GM12878 (cell line): ENCODE results near the gene RSPH1. TPM values are rescaled to one million over a fixed set of nuclear protein-coding genes. Genes with fewer than 3 reads are reported as not detected.

Experiments used
- ATAC-seq: fragments of 200-7000 bp; cut with Tn5 transposase; 3 replicates; pipeline ENCODE4 v1.9.1; 2020; ENCODE audit warnings: mild to moderate bottlenecking, moderate library complexity
- BruUV-seq: library from RNA; stranded (reverse); fragments of 400-500 nt; replicated peaks from 2 replicates; lab custom pipeline; 2021; lab: Mats Ljungman, UMichigan
- CTCF ChIA-PET: fragments of 300-600 bp; sonication (Branson Sonifier 250); formaldehyde crosslinking; extraction: SDS; loops from one replicate; lab custom pipeline; 2021; ENCODE audit warnings: inconsistent platforms; lab: Yijun Ruan, JAX
- POLR2A ChIA-PET: fragments of 350-600 bp; formaldehyde crosslinking; extraction: SDS; loops from one replicate; lab custom pipeline; 2021; ENCODE audit warnings: inconsistent platforms; lab: Charles Lee
- RAD21 ChIA-PET: fragments of 300-600 bp; sonication (Branson Sonifier 250); formaldehyde crosslinking; loops from one replicate; lab custom pipeline; 2023; ENCODE audit warnings: antibody characterized with exemption; ENCODE audit not compliant: unreplicated experiment; lab: Charles Lee
- SMC1A ChIA-PET: fragments of 300-600 bp; sonication (Branson Sonifier 250); formaldehyde crosslinking; loops from one replicate; lab custom pipeline; 2023; ENCODE audit not compliant: unreplicated experiment, uncharacterized antibody; lab: Charles Lee
- DNase-seq: peaks from one replicate; pipeline ENCODE4 v3.0.0-alpha.2; 2011; ENCODE audit warnings: low read depth, low spot score
- FAIRE-seq: peaks from 3 replicates; lab custom pipeline; 2011; peaks lifted over from hg19 to GRCh38; lab: Jason Lieb, UNC
- H2AFZ ChIP-seq: 2 replicates; pipeline ENCODE4 v1.6.0; 2011; ENCODE audit warnings: low read depth, low read length, control low read depth; ENCODE audit not compliant: control insufficient read depth
- H3K27ac ChIP-seq: 2 replicates; pipeline ENCODE4 v1.5.1; 2011; ENCODE audit warnings: control low read depth; ENCODE audit not compliant: control insufficient read depth, insufficient read depth
- H3K27me3 ChIP-seq, 2 experiments: replicated peaks in 1 of 2; 2 replicates each; pipeline versions ENCODE4 v1.6.0 to v1.6.1; 2011; ENCODE audit warnings: low read length in 1 of 2; ENCODE audit not compliant: control insufficient read depth in 2 of 2, insufficient read depth in 2 of 2
- H3K36me3 ChIP-seq, 2 experiments: 2 replicates each; pipeline ENCODE4 v1.5.1; 2011; ENCODE audit warnings: low read length in 1 of 2; ENCODE audit not compliant: control insufficient read depth in 2 of 2, insufficient read depth in 2 of 2
- H3K4me1 ChIP-seq: 2 replicates; pipeline ENCODE4 v1.6.1; 2011; ENCODE audit warnings: mild to moderate bottlenecking, low read length, moderate library complexity, mixed read lengths; ENCODE audit not compliant: control insufficient read depth, insufficient read depth
- H3K4me2 ChIP-seq: 2 replicates; pipeline ENCODE4 v1.6.0; 2011; ENCODE audit warnings: control low read depth; ENCODE audit not compliant: control insufficient read depth, insufficient read depth
- H3K4me3 ChIP-seq: fragments of 200-600 bp; sonication (generic); 2 replicates; pipeline ENCODE4 v1.5.1; 2016
- H3K79me2 ChIP-seq: 2 replicates; pipeline ENCODE4 v1.6.0; 2011; ENCODE audit warnings: low read length; ENCODE audit not compliant: control insufficient read depth, insufficient read depth
- H3K9ac ChIP-seq: 2 replicates; pipeline ENCODE4 v1.8.0; 2011; ENCODE audit warnings: low read length, control low read depth, mixed read lengths; ENCODE audit not compliant: control insufficient read depth, insufficient read depth
- H3K9me3 ChIP-seq: replicated peaks from 3 replicates; pipeline ENCODE4 v1.5.1; 2011; ENCODE audit warnings: mild to moderate bottlenecking, low read length; ENCODE audit not compliant: control insufficient read depth, insufficient read depth
- H4K20me1 ChIP-seq: 2 replicates; pipeline ENCODE4 v1.6.0; 2011; ENCODE audit not compliant: control insufficient read depth, insufficient read depth
- BCLAF1 ChIP-seq: fragments of 450-650 bp; IDR thresholded peaks from 2 replicates; pipeline ENCODE4 v1.6.1; 2017; ENCODE audit warnings: antibody characterized with exemption, mild to moderate bottlenecking, moderate library complexity
- CHD2 ChIP-seq: IDR thresholded peaks from 2 replicates; pipeline ENCODE4 v1.6.1; 2011; ENCODE audit warnings: low read depth, low read length, improper control_type of control experiment, borderline replicate concordance
- IKZF2 ChIP-seq, 2 experiments: fragments of 450-650 bp; IDR thresholded peaks; 2 replicates each; pipeline ENCODE4 v1.6.1; 2017; ENCODE audit warnings: mild to moderate bottlenecking in 2 of 2, moderate library complexity in 2 of 2
- MEF2A ChIP-seq: IDR thresholded peaks from 2 replicates; pipeline ENCODE4 v1.6.1; 2011; ENCODE audit warnings: low read depth, mild to moderate bottlenecking, low read length, moderate library complexity; ENCODE audit not compliant: insufficient read depth
- MEF2B ChIP-seq: fragments of 450-650 bp; IDR thresholded peaks from 2 replicates; pipeline ENCODE4 v1.6.1; 2018; ENCODE audit warnings: mild to moderate bottlenecking, moderate library complexity; ENCODE audit not compliant: partially characterized antibody, poor library complexity, severe bottlenecking
- SMARCA5 ChIP-seq: fragments of 450-650 bp; IDR thresholded peaks from 2 replicates; pipeline ENCODE4 v1.6.1; 2017; ENCODE audit warnings: mild to moderate bottlenecking
- ZBTB4 ChIP-seq: fragments of 450-650 bp; formaldehyde crosslinking; IDR thresholded peaks from 2 replicates; pipeline ENCODE4 v1.4.0; 2022; ENCODE audit warnings: mild to moderate bottlenecking, moderate library complexity
- WGBS: methylation state at CpG from one replicate; pipeline ENCODE4 v1.1.6; 2016; ENCODE audit warnings: low lambda C conversion rate; ENCODE audit not compliant: insufficient replicate concordance, insufficient coverage; ENCODE audit errors: missing lambda C conversion rate; 5-methylcytosine and 5-hydroxymethylcytosine counted together
- in situ Hi-C: fragments of 300-500 bp; cut with MboI; formaldehyde crosslinking; loops from 9 replicates; pipeline ENCODE4 v1.14.3; 2018; ENCODE audit warnings: mixed read lengths
- intact Hi-C: fragments of 100-400 bp; cut with micrococcal nuclease; formaldehyde crosslinking; loops from one replicate; pipeline ENCODE4 v1.14.2; 2022; ENCODE audit not compliant: unreplicated experiment
- polyA plus RNA-seq, 11 experiments: library from polyadenylated mRNA; depleted of rRNA in 4 of 11; unstranded in 6 of 11; stranded (reverse) in 5 of 11; fragments of >200 nt; fragmentation: Nextera tagmentation in 4 of 11; fragmentation: Illumina TruSeq in 1 of 11; extraction: Ambion mirVana in 4 of 11; extraction: Trizol in 1 of 11; gene quantifications; 1 replicate in 1 of 11; 2 replicates in 10 of 11; pipeline versions ENCODE4 v1.2.1 to v1.2.3, GENCODE V29; 2011 to 2016; ENCODE audit warnings: inconsistent platforms in 2 of 11, missing spikeins in 2 of 11, low read depth in 1 of 11
- total RNA-seq, 4 experiments: library from RNA; depleted of rRNA in 3 of 4; stranded (reverse); fragments of >200 nt in 3 of 4; fragmentation: Illumina TruSeq in 1 of 4; extraction: Trizol in 1 of 4; gene quantifications; 2 replicates each; pipeline versions ENCODE4 v1.2.1 to v1.2.3, GENCODE V29; 2013 to 2021

RSPH1 gene
- total and polyA plus RNA-seq, 10 of the 15 experiments (the other 5 are each of a cell fraction or from before 2014, with no cell fraction given), result 0.11 to 1.4 (median 0.38) TPM

DNA sequence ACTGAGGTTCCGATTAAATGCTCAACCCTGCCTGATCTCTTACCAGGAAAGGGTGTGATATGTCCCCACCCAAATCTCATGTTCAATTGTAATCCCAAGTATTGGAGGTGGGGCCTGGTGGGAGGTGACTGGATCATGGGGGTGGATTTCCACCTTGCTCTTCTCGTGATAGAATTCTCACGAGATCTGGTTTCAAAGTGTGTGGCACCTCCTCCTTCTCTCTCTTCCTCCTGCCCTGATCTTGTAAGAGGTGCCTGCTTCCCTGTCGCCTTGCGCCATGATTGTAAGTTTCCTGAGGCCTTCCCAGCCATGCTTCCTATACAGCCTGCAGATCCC is 34.9 kb downstream of the RSPH1 start:
- Histone ChIP-seq H3K36me3 (no peaks in the 10 kb centered on the region), H2AFZ (peak overlapping the region; percentile 46), H3K4me3 (no peak overlapping the region), H3K27ac (peak overlapping the region; percentile 48), H3K27me3 (no peaks in the 10 kb centered on the region), H4K20me1 (no peaks in the 10 kb centered on the region), H3K79me2 (no peaks in the 10 kb centered on the region), H3K4me2 (peak overlapping the region; percentile 91), H3K9me3 (no peaks in the 10 kb centered on the region; the same call in 2 of the 3 replicates), H3K4me1 (peaks cover 56% of the 10 kb centered on the region), H3K9ac (peak overlapping the region; percentile 12; the same call in 1 of the 2 replicates)
- intact Hi-C loops, result loop anchor here (2.0 to 10.0 kb wide), 2 partner anchors 44 to 226 kb away; no protein-coding TSS in a partner anchor
- ChIA-PET SMC1A (interaction anchor here (1.0 to 12.0 kb wide), 11 partner anchors 8 to 151 kb away, joined by 3 to 268 read pairs (median 8); no protein-coding TSS in a partner anchor), POLR2A (interaction anchor here (0.7 to 8.6 kb wide), 4 partner anchors 36 to 75 kb away, joined by 3 to 54 read pairs (median 6); no protein-coding TSS in a partner anchor), RAD21 (interaction anchor here (1.0 to 2.4 kb wide), 9 partner anchors 11 to 314 kb away, joined by 3 to 25 read pairs (median 5); no protein-coding TSS in a partner anchor), CTCF (interaction anchor here (0.8 to 4.2 kb wide), 7 partner anchors 19 to 315 kb away, joined by 3 to 52 read pairs (median 4); no protein-coding TSS in a partner anchor)
- no TSS peak for BruUV-seq
- WGBS, result 64% methylated on average over 5 of the region's 5 CpGs
- FAIRE-seq, result no peak
- peak; percentile 62; the same call in 1 of the 2 replicates for TF ChIP-seq CHD2
- no peak for TF ChIP-seq ZBTB4 (CRISPR knock-in tag)
- 0 out of 2 replicates have a peak, but pooled peaks have one; percentile 18 for TF ChIP-seq BCLAF1
- peak; percentile 6 for TF ChIP-seq MEF2B
- TF ChIP-seq SMARCA5, result peak; percentile 21
- TF ChIP-seq MEF2A, result no peak
- peak in 1 of 2 experiments; percentile 66; a peak in 2 of 4 replicates for TF ChIP-seq IKZF2 (IDR thresholded peaks at IDR 0.05)
- no peak for DNase-seq
- peak; percentile 16 for ATAC-seq
- in situ Hi-C loops, result no loop called here
